ENCODE data around the gene GPR171. TPM values are rescaled to one million over a fixed set of nuclear protein-coding genes. Genes with fewer than 3 reads are reported as not detected.

The GPR171 gene
- polyA plus RNA-seq, 3 donors = 0.20 TPM; not detected in 2

DNA sequence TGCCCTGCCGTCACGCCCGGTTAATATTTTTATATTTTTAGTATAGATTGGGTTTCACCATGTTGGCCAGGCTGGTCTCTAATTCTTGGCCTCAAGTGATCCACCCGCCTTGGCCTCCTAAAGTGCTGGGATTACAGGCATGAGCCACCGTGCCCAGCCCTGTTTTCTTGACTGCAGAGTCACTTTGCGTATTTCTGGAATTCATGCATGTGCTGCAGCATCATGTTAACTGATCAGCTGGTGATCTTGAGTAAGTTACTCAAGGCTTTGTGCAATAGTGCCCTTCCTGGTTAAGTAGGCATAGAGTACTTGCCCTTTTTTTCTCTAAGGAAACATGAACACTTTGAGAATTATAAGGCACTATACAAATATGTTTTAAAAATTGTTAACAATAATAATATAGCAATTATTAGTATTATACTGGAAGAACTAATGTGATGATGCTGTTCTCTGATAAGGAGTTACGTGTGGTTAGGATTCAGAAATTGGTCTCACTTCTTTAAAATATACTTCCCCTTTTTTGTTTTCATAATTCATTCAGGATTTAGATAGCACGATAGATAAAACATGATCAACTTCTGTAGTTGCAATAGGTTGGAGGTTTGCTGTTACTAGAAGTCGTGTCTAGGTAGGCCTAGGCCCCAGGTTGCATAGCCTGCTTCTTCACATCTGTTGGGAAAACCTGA, 33.6 kb downstream of the GPR171 start:
- intact Hi-C loops (cut with micrococcal nuclease) = loop anchor here (5.0 kb wide), 2 partner anchors 58 to 113 kb away; no protein-coding TSS in a partner anchor
- no peaks in the 10 kb centered on the region for H3K79me2 ChIP-seq (ENCODE audit: insufficient read depth, low read length)
- H3K27ac ChIP-seq (ENCODE audit: low read depth in 1 of 2, low read length in 2 of 2) = peak overlapping the region; percentile 90 to 94

GRCh38 chr3:151168269-151169094, 34.5 kb downstream of the GPR171 start:
- no peaks in the 10 kb centered on the region for H3K36me3 ChIP-seq (replicated peaks in 1 of 2; ENCODE audit: control insufficient read depth in 1 of 2, insufficient read depth in 2 of 2, low read length in 2 of 2)
- H3K79me2 ChIP-seq (ENCODE audit: insufficient read depth, low read length) = no peaks in the 10 kb centered on the region
- Mint-ChIP-seq H3K27me3 (ENCODE audit: low read depth in 3 of 3) (peaks cover 0 to 2% (median 0%) of the 10 kb centered on the region in 3 donors), H3K4me1 (peaks cover 43% of the 10 kb centered on the region), H3K36me3 (no peaks in the 10 kb centered on the region), H3K27ac (peak overlapping the region; percentile 92 to 96 (median 95)), H3K9me3 (no peaks in the 10 kb centered on the region), H3K4me3 (no peak overlapping the region)
- WGBS (ENCODE audit: insufficient coverage) = 39% methylated on average over 4 of the region's 7 CpGs
- no peak overlapping the region for H2AFZ ChIP-seq (ENCODE audit: insufficient read depth, low read depth, low read length, poor library complexity, severe bottlenecking)
- no peak overlapping the region for H3K9ac ChIP-seq (ENCODE audit: insufficient read depth, low read length, poor library complexity, severe bottlenecking)
- peak overlapping the region; percentile 90 to 94 for H3K27ac ChIP-seq (ENCODE audit: low read depth in 1 of 2, low read length in 2 of 2)
- no peak overlapping the region for H3K4me3 ChIP-seq (replicated peaks in 1 of 3; ENCODE audit: low read depth in 2 of 3, low read length in 3 of 3)
- H3K4me1 ChIP-seq (ENCODE audit: control insufficient read depth in 1 of 2, insufficient read depth in 2 of 2, low read length in 2 of 2) = peaks cover 41 to 44% of the 10 kb centered on the region in 2 donors
- DNase-seq = peak; percentile 58 to 85 (median 83)
- no peaks in the 10 kb centered on the region for H3K27me3 ChIP-seq (ENCODE audit: control insufficient read depth in 2 of 2, insufficient read depth in 2 of 2, low read length in 2 of 2)
- intact Hi-C loops (cut with micrococcal nuclease) = loop anchor here (5.0 kb wide), 2 partner anchors 59 to 114 kb away; no protein-coding TSS in a partner anchor
- TF ChIP-seq, protein P1, sequence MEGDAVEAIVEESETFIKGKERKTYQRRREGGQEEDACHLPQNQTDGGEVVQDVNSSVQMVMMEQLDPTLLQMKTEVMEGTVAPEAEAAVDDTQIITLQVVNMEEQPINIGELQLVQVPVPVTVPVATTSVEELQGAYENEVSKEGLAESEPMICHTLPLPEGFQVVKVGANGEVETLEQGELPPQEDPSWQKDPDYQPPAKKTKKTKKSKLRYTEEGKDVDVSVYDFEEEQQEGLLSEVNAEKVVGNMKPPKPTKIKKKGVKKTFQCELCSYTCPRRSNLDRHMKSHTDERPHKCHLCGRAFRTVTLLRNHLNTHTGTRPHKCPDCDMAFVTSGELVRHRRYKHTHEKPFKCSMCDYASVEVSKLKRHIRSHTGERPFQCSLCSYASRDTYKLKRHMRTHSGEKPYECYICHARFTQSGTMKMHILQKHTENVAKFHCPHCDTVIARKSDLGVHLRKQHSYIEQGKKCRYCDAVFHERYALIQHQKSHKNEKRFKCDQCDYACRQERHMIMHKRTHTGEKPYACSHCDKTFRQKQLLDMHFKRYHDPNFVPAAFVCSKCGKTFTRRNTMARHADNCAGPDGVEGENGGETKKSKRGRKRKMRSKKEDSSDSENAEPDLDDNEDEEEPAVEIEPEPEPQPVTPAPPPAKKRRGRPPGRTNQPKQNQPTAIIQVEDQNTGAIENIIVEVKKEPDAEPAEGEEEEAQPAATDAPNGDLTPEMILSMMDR (IDR thresholded peaks at IDR 0.05) = peak; percentile 86
- no peaks in the 10 kb centered on the region for H3K9me3 ChIP-seq (replicated peaks in 1 of 2; ENCODE audit: control insufficient read depth in 1 of 2, insufficient read depth in 1 of 2, low read length in 2 of 2)
- no peak overlapping the region for H3K4me2 ChIP-seq (replicated peaks; ENCODE audit: extremely low read depth, low read length, poor library complexity, severe bottlenecking)
- H4K20me1 ChIP-seq (ENCODE audit: insufficient read depth, low read length) = no peaks in the 10 kb centered on the region

More for the DNA sequence above, 33.6 kb downstream of the GPR171 start:
- Mint-ChIP-seq H3K27ac (peak overlapping the region; percentile 92 to 98 (median 96)), H3K27me3 (ENCODE audit: low read depth in 3 of 3) (peaks cover 0 to 2% (median 0%) of the 10 kb centered on the region in 3 donors), H3K4me1 (peaks cover 50% of the 10 kb centered on the region), H3K36me3 (no peaks in the 10 kb centered on the region), H3K9me3 (no peaks in the 10 kb centered on the region), H3K4me3 (peak overlapping the region; percentile 47 to 56)
- H3K27me3 ChIP-seq (ENCODE audit: control insufficient read depth in 2 of 2, insufficient read depth in 2 of 2, low read length in 2 of 2) = no peaks in the 10 kb centered on the region
- no peaks in the 10 kb centered on the region for H3K9me3 ChIP-seq (replicated peaks in 1 of 2; ENCODE audit: control insufficient read depth in 1 of 2, insufficient read depth in 1 of 2, low read length in 2 of 2)
- TF ChIP-seq, protein P1 (IDR thresholded peaks at IDR 0.05) = no peak
- H3K9ac ChIP-seq (ENCODE audit: insufficient read depth, low read length, poor library complexity, severe bottlenecking) = peak overlapping the region; percentile 50
- H3K4me2 ChIP-seq (replicated peaks; ENCODE audit: extremely low read depth, low read length, poor library complexity, severe bottlenecking) = peak overlapping the region; percentile 64
- peak; percentile 79 to 92 (median 86) for DNase-seq
- H4K20me1 ChIP-seq (ENCODE audit: insufficient read depth, low read length) = no peaks in the 10 kb centered on the region
- no peaks in the 10 kb centered on the region for H3K36me3 ChIP-seq (replicated peaks in 1 of 2; ENCODE audit: control insufficient read depth in 1 of 2, insufficient read depth in 2 of 2, low read length in 2 of 2)
- H2AFZ ChIP-seq (ENCODE audit: insufficient read depth, low read depth, low read length, poor library complexity, severe bottlenecking) = no peak overlapping the region
- peaks cover 44 to 51% of the 10 kb centered on the region in 2 donors for H3K4me1 ChIP-seq (ENCODE audit: control insufficient read depth in 1 of 2, insufficient read depth in 2 of 2, low read length in 2 of 2)
- WGBS (ENCODE audit: insufficient coverage) = 5% methylated on average over 3 of the region's 9 CpGs
- peak overlapping the region; percentile 6 to 58 (median 21) for H3K4me3 ChIP-seq (replicated peaks in 1 of 3; ENCODE audit: low read depth in 2 of 3, low read length in 3 of 3)
